ENCODE results near the gene MMEL1. TPM values are rescaled to one million over a fixed set of nuclear protein-coding genes. Genes with fewer than 3 reads are reported as not detected.
"Not testable (repeated sequence)": the region's sequence is repeated elsewhere in the genome, so short reads cannot be mapped to it uniquely, and the experiment has no call there.

The MMEL1 gene
- total RNA-seq, 1 donor from 2014 or later, result 4.0 TPM

DNA sequence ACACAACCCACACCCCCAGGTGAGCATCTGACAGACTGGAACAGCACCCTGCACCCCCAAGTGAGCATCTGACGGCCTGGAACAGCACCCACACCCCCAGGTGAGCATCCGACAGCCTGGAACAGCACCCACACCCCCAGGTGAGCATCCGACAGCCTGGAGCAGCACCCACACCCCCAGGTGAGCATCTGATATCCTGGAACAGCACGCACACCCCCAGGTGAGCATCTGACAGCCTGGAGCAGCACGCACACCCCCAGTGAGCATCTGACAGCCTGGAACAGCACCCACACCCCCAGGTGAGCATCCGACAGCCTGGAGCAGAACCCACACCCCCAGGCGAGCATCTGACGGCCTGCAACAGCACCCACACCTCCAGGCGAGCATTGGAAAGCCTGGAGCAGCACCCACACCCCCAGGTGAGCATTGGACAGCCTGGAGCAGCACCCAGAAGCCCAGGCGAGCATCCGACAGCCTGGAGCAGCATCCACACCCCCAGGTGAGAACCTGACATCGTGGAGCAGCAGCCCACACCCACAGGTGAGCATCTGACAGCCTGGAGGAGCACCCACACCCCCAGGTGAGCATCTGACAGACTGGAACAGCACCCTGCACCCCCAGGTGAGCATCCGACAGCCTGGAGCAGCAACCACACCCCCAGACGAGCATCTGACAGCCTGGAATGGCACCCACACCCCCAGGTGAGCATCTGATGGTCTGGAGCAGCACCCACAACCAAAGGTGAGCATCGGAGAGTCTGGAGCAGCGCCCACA is 19.5 kb upstream of the MMEL1 start:
- not testable (repeated sequence) for H3K4me1 Mint-ChIP-seq (ENCODE audit: low read depth, unreplicated experiment)
- peaks cover 47% of the 10 kb centered on the region for H3K9me3 Mint-ChIP-seq (ENCODE audit: unreplicated experiment)
- peaks cover 46% of the 10 kb centered on the region for H3K36me3 Mint-ChIP-seq (ENCODE audit: unreplicated experiment)
- H3K27ac Mint-ChIP-seq (ENCODE audit: unreplicated experiment), result peak overlapping the region; percentile 91
- peak overlapping the region; percentile 58 for H3K4me3 Mint-ChIP-seq (ENCODE audit: unreplicated experiment)
- DNase-seq, result peak; percentile 12
- H3K27me3 Mint-ChIP-seq (ENCODE audit: unreplicated experiment), result peaks cover 38% of the 10 kb centered on the region

DNA sequence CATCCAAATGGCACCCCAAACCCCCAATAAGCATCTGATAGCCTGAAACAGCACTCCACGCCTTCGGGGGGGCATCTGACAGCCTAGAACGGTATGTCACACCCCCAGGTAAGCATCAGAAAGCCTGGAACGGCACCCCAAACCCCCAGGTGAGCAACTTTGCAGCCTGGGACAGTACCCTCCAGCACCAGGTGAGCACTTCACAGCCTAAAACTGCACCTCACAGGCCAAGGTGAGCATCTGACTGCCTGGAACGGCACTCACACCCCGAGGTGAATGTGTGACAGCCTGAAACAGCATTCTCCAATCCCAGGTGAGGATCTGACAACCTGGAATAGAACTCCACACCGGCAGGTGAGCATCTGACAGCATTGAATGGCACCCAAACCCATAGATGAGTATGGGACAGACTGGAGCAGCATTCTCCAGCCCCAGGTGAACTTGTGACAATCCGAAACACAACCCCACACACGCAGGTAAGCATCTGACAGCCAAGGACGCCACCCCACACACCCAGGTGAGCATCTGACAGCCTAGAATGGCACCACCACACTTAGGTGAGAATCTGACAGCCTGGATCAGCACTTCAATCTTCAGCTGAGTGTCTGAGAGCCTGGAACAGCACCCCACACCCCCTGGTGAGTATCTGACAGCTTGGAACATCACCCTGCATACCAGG is 18.3 kb upstream of the MMEL1 start:
- Mint-ChIP-seq H3K27ac (ENCODE audit: unreplicated experiment) (no peak overlapping the region), H3K4me1 (ENCODE audit: low read depth, unreplicated experiment) (peaks cover 1% of the 10 kb centered on the region), H3K9me3 (ENCODE audit: unreplicated experiment) (peaks cover 47% of the 10 kb centered on the region), H3K36me3 (ENCODE audit: unreplicated experiment) (peaks cover 46% of the 10 kb centered on the region), H3K4me3 (ENCODE audit: unreplicated experiment) (no peak overlapping the region), H3K27me3 (ENCODE audit: unreplicated experiment) (peaks cover 38% of the 10 kb centered on the region)
- TF ChIP-seq, protein P1, sequence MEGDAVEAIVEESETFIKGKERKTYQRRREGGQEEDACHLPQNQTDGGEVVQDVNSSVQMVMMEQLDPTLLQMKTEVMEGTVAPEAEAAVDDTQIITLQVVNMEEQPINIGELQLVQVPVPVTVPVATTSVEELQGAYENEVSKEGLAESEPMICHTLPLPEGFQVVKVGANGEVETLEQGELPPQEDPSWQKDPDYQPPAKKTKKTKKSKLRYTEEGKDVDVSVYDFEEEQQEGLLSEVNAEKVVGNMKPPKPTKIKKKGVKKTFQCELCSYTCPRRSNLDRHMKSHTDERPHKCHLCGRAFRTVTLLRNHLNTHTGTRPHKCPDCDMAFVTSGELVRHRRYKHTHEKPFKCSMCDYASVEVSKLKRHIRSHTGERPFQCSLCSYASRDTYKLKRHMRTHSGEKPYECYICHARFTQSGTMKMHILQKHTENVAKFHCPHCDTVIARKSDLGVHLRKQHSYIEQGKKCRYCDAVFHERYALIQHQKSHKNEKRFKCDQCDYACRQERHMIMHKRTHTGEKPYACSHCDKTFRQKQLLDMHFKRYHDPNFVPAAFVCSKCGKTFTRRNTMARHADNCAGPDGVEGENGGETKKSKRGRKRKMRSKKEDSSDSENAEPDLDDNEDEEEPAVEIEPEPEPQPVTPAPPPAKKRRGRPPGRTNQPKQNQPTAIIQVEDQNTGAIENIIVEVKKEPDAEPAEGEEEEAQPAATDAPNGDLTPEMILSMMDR (IDR thresholded peaks at IDR 0.05; ENCODE audit: partially characterized antibody, unreplicated experiment), result no peak
- no peak for DNase-seq

DNA sequence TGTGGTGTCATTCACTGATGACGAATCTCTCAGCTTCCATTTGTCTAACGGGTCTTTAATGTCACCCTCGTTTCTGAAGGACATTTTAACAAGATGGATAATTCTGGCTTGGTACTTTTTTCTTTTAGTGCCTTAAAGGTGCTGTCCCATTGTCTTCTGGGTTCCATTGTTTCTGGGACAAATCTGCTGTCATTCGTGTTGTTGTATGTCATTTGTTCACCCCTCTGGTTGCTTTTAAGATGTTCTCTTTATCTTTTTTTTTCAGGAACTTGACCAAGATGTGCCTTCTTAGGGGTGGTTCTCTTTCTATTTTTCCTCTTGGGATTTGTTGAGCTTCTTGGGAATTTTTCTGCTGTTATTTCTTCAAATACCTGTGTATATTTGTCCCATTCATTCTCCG is 14.0 kb upstream of the MMEL1 start:
- TF ChIP-seq, protein P1 (IDR thresholded peaks at IDR 0.05; ENCODE audit: partially characterized antibody, unreplicated experiment), result no peak
- H3K27ac Mint-ChIP-seq (ENCODE audit: unreplicated experiment), result no peak overlapping the region
- no peaks in the 10 kb centered on the region for H3K4me1 Mint-ChIP-seq (ENCODE audit: low read depth, unreplicated experiment)
- H3K27me3 Mint-ChIP-seq (ENCODE audit: unreplicated experiment), result peaks cover 7% of the 10 kb centered on the region
- peaks cover 6% of the 10 kb centered on the region for H3K36me3 Mint-ChIP-seq (ENCODE audit: unreplicated experiment)
- no peak overlapping the region for H3K4me3 Mint-ChIP-seq (ENCODE audit: unreplicated experiment)
- H3K9me3 Mint-ChIP-seq (ENCODE audit: unreplicated experiment), result peaks cover 8% of the 10 kb centered on the region
- no peak for DNase-seq

DNA sequence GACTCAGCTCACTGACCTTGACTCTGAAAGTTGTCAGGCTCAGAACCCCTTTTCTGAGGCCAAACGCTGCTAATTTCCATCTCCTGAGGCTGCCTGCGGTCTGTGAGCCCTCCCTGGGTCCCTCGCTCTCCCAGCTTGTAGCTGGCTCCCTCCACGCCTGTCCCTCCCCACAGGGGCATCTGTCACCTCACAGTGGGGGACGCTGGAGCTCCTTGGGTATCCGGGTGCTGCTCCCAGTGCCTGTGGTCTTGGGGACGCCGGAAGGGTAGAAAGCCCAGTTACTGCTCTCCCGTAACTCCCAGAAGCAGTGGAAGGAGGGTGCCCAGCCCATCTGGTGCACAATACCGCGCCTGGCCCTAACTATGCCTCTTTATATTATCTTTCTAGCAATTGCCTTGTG is 13.0 kb upstream of the MMEL1 start:
- Mint-ChIP-seq H3K27ac (ENCODE audit: unreplicated experiment) (no peak overlapping the region), H3K4me1 (ENCODE audit: low read depth, unreplicated experiment) (no peaks in the 10 kb centered on the region), H3K36me3 (ENCODE audit: unreplicated experiment) (peaks cover 6% of the 10 kb centered on the region), H3K27me3 (ENCODE audit: unreplicated experiment) (peaks cover 4% of the 10 kb centered on the region), H3K4me3 (ENCODE audit: unreplicated experiment) (no peak overlapping the region), H3K9me3 (ENCODE audit: unreplicated experiment) (peaks cover 5% of the 10 kb centered on the region)
- no peak for DNase-seq
- TF ChIP-seq, protein P1 (IDR thresholded peaks at IDR 0.05; ENCODE audit: partially characterized antibody, unreplicated experiment), result no peak

DNA sequence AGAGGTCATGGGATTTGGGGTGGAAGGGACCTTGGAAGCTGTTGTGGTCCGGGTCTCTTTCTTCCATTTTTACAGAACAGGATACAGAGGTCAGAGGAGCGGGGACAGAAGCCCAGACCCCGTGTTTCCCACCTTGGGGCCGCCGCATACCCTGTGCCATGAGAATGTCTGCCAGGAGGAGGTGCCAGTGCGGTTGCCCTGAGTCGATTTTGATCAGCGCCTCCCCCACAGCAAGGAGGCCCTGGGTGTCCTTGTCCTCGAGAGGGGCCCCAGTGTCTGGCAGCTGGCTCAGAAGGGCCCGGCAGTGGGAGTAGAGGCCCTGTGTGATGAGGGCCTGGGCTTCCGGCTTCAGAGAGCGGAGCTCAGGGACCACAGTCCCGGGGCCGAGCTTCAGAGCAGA is 12.3 kb upstream of the MMEL1 start:
- Mint-ChIP-seq H3K4me3 (ENCODE audit: unreplicated experiment) (no peak overlapping the region), H3K27me3 (ENCODE audit: unreplicated experiment) (peaks cover 4% of the 10 kb centered on the region), H3K4me1 (ENCODE audit: low read depth, unreplicated experiment) (no peaks in the 10 kb centered on the region), H3K27ac (ENCODE audit: unreplicated experiment) (no peak overlapping the region), H3K36me3 (ENCODE audit: unreplicated experiment) (peaks cover 6% of the 10 kb centered on the region), H3K9me3 (ENCODE audit: unreplicated experiment) (peaks cover 5% of the 10 kb centered on the region)
- TF ChIP-seq, protein P1 (IDR thresholded peaks at IDR 0.05; ENCODE audit: partially characterized antibody, unreplicated experiment), result no peak
- peak; percentile 7 for DNase-seq

Measured in glutamatergic neuron (in vitro differentiated cells).